Heart left ventricle (tissue), 13 donors: Measurements from ENCODE around the gene KRT9.

Experiments
- CTCF ChIP-seq, 12 donors: fragments of 200-600 bp; sonication (generic) in 4 of 12; IDR thresholded peaks; one replicate each; pipeline versions ENCODE4 v1.5.0 to v1.8.0; 2018 to 2022; ENCODE audit warnings: antibody characterized with exemption in 12 of 12, mild to moderate bottlenecking in 5 of 12
- POLR2A ChIP-seq, 2 donors: fragments of 450-650 bp; IDR thresholded peaks; one replicate each; pipeline ENCODE4 v1.6.1; 2017; ENCODE audit warnings: antibody characterized with exemption in 2 of 2, mild to moderate bottlenecking in 2 of 2, moderate library complexity in 2 of 2
- donor health status: ischemic (EF 13 %, LVEDD 7.1; RV severe dilation, severe dysfunction).
- donor health status: DM: no; HTN: yes; CAD: no.
- donor health status: DM: no; HTN: no; CAD: no.
- donor health status: ischemic (EF 25% LVEDD 6.9; RV normal size, moderate dysfunction).
- donor health status: ischemic (EF 25% LVEDD 5.7; RV mildly dilated, moderate dysfunction).
- donor health status: ischemic (EF 35%, LVEDD 5.7; RV mildly dilated, moderate dysfunction).
- donor health status: nonischemic (EF 11% LVEDD 7.7; RV severe dilation, severe dysfunction).
- donor health status: DM: yes; HTN: yes; CAD: no.
- donor health status: PGD.
- donor health status: ischemic (EF 29% LVEDD 5.4; RV normal size, mild dysfunction).
- donor health status: nonischemic (EF 23%, LVEDD 6.1; RV moderate dilation, normal function).

- TF ChIP-seq CTCF (IDR thresholded peaks at IDR 0.05): no peak
- no peak for TF ChIP-seq POLR2A (IDR thresholded peaks at IDR 0.05)
These were observed 50.9 kb downstream of the KRT9 start for GRCh38 chr17:41520821-41521521.
